ENCODE results near the gene SUPT3H. TPM values are rescaled to one million over a fixed set of nuclear protein-coding genes. Genes with fewer than 3 reads are reported as not detected.

The SUPT3H gene
- total and polyA plus RNA-seq, 2 donors from 2014 or later, result 10.1 to 12.5 TPM

GRCh38 chr6:45109551-45109950 is 268.2 kb downstream of the SUPT3H start:
- H3K36me3 ChIP-seq (ENCODE audit: control insufficient read depth in 2 of 3, insufficient read depth in 3 of 3, low read length in 3 of 3), result no peaks in the 10 kb centered on the region
- FAIRE-seq (no peak), DNase-seq (no peak)
- no peak for TF ChIP-seq CTCF (IDR thresholded peaks at IDR 0.05; ENCODE audit: borderline replicate concordance, extremely low read depth, insufficient read depth)
- no peaks in the 10 kb centered on the region for H3K4me1 ChIP-seq (ENCODE audit: control insufficient read depth in 2 of 3, insufficient read depth in 2 of 3, low read depth in 1 of 3, low read length in 3 of 3)
- H3K27ac ChIP-seq (ENCODE audit: low read depth in 2 of 2, low read length in 2 of 2), result no peak overlapping the region
- no peak overlapping the region for H3K9ac ChIP-seq (ENCODE audit: low read length in 3 of 3)
- H3K27me3 ChIP-seq (ENCODE audit: control insufficient read depth, insufficient read depth, low read length), result no peaks in the 10 kb centered on the region
- H3K4me3 ChIP-seq (ENCODE audit: low read length in 3 of 3), result no peak overlapping the region
- no peaks in the 10 kb centered on the region for H3K9me3 ChIP-seq (ENCODE audit: control insufficient read depth in 2 of 3, insufficient read depth in 1 of 3, low read length in 3 of 3)
- intact Hi-C loops (cut with DNase I), result no loop called here

GRCh38 chr6:45105170-45105820 is 272.4 kb downstream of the SUPT3H start:
- FAIRE-seq (no peak), DNase-seq (no peak)
- no peaks in the 10 kb centered on the region for H3K27me3 ChIP-seq (ENCODE audit: control insufficient read depth, insufficient read depth, low read length)
- H3K4me3 ChIP-seq (ENCODE audit: low read length in 3 of 3), result no peak overlapping the region
- H3K27ac ChIP-seq (ENCODE audit: low read depth in 2 of 2, low read length in 2 of 2), result no peak overlapping the region
- no peaks in the 10 kb centered on the region for H3K36me3 ChIP-seq (ENCODE audit: control insufficient read depth in 2 of 3, insufficient read depth in 3 of 3, low read length in 3 of 3)
- intact Hi-C loops (cut with DNase I), result no loop called here
- no peaks in the 10 kb centered on the region for H3K9me3 ChIP-seq (ENCODE audit: control insufficient read depth in 2 of 3, insufficient read depth in 1 of 3, low read length in 3 of 3)
- no peaks in the 10 kb centered on the region for H3K4me1 ChIP-seq (ENCODE audit: control insufficient read depth in 2 of 3, insufficient read depth in 2 of 3, low read depth in 1 of 3, low read length in 3 of 3)
- no peak for TF ChIP-seq CTCF (IDR thresholded peaks at IDR 0.05; ENCODE audit: borderline replicate concordance, extremely low read depth, insufficient read depth)
- no peak overlapping the region for H3K9ac ChIP-seq (ENCODE audit: low read length in 3 of 3)

GRCh38 chr6:45104429-45104828 is 273.3 kb downstream of the SUPT3H start:
- FAIRE-seq, result peak; percentile 50
- intact Hi-C loops (cut with DNase I), result no loop called here
- no peak for TF ChIP-seq CTCF (IDR thresholded peaks at IDR 0.05; ENCODE audit: borderline replicate concordance, extremely low read depth, insufficient read depth)

GRCh38 chr6:45098256-45098655 is 279.5 kb downstream of the SUPT3H start:
- Histone ChIP-seq H3K36me3 (ENCODE audit: control insufficient read depth in 2 of 3, insufficient read depth in 3 of 3, low read length in 3 of 3) (no peaks in the 10 kb centered on the region), H3K9ac (ENCODE audit: low read length in 3 of 3) (no peak overlapping the region), H3K9me3 (ENCODE audit: control insufficient read depth in 2 of 3, insufficient read depth in 1 of 3, low read length in 3 of 3) (no peaks in the 10 kb centered on the region), H3K4me1 (ENCODE audit: control insufficient read depth in 2 of 3, insufficient read depth in 2 of 3, low read depth in 1 of 3, low read length in 3 of 3) (no peaks in the 10 kb centered on the region), H3K4me3 (ENCODE audit: low read length in 3 of 3) (no peak overlapping the region), H3K27me3 (ENCODE audit: control insufficient read depth, insufficient read depth, low read length) (no peaks in the 10 kb centered on the region), H3K27ac (ENCODE audit: low read depth in 2 of 2, low read length in 2 of 2) (no peak overlapping the region)
- DNase-seq, result no peak
- no peak for FAIRE-seq
- TF ChIP-seq CTCF (IDR thresholded peaks at IDR 0.05; ENCODE audit: borderline replicate concordance, extremely low read depth, insufficient read depth), result no peak
- intact Hi-C loops (cut with DNase I), result no loop called here

More at GRCh38 chr6:45104429-45104828, 273.3 kb downstream of the SUPT3H start:
- no peak overlapping the region for H3K9ac ChIP-seq (ENCODE audit: low read length in 3 of 3)
- H3K27ac ChIP-seq (ENCODE audit: low read depth in 2 of 2, low read length in 2 of 2), result no peak overlapping the region
- no peak for DNase-seq
- H3K4me1 ChIP-seq (ENCODE audit: control insufficient read depth in 2 of 3, insufficient read depth in 2 of 3, low read depth in 1 of 3, low read length in 3 of 3), result no peaks in the 10 kb centered on the region
- no peaks in the 10 kb centered on the region for H3K9me3 ChIP-seq (ENCODE audit: control insufficient read depth in 2 of 3, insufficient read depth in 1 of 3, low read length in 3 of 3)
- H3K4me3 ChIP-seq (ENCODE audit: low read length in 3 of 3), result no peak overlapping the region
- H3K36me3 ChIP-seq (ENCODE audit: control insufficient read depth in 2 of 3, insufficient read depth in 3 of 3, low read length in 3 of 3), result no peaks in the 10 kb centered on the region
- H3K27me3 ChIP-seq (ENCODE audit: control insufficient read depth, insufficient read depth, low read length), result no peaks in the 10 kb centered on the region
